ENCODE results near the gene HPSE. TPM values are rescaled to one million over a fixed set of nuclear protein-coding genes. Genes with fewer than 3 reads are reported as not detected.
A peak's percentile ranks its signal among the peaks of the same experiment; 100 is the strongest.

HPSE gene
- total RNA-seq, 2 donors from 2014 or later, result 1.4 to 6.1 TPM

GRCh38 chr4:83269256-83269655 is 65.4 kb downstream of the HPSE start:
- H3K9me3 ChIP-seq, result no peaks in the 10 kb centered on the region
- no peak overlapping the region for H3K27ac ChIP-seq
- H3K36me3 ChIP-seq, result no peaks in the 10 kb centered on the region
- TF ChIP-seq, protein P1, sequence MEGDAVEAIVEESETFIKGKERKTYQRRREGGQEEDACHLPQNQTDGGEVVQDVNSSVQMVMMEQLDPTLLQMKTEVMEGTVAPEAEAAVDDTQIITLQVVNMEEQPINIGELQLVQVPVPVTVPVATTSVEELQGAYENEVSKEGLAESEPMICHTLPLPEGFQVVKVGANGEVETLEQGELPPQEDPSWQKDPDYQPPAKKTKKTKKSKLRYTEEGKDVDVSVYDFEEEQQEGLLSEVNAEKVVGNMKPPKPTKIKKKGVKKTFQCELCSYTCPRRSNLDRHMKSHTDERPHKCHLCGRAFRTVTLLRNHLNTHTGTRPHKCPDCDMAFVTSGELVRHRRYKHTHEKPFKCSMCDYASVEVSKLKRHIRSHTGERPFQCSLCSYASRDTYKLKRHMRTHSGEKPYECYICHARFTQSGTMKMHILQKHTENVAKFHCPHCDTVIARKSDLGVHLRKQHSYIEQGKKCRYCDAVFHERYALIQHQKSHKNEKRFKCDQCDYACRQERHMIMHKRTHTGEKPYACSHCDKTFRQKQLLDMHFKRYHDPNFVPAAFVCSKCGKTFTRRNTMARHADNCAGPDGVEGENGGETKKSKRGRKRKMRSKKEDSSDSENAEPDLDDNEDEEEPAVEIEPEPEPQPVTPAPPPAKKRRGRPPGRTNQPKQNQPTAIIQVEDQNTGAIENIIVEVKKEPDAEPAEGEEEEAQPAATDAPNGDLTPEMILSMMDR (IDR thresholded peaks at IDR 0.05), result no peak
- H3K4me3 ChIP-seq, result no peak overlapping the region
- ATAC-seq (ENCODE audit: insufficient number of reproducible peaks, low FRiP score, low read depth), result no peak
- H3K27me3 ChIP-seq (replicated peaks; ENCODE audit: insufficient read depth), result no peaks in the 10 kb centered on the region
- peaks cover 0 to 7% of the 10 kb centered on the region in 2 donors for H3K4me1 ChIP-seq (ENCODE audit: control insufficient read depth in 1 of 2, low read depth in 2 of 2)
- DNase-seq (ENCODE audit: low spot score), result no peak

GRCh38 chr4:83268491-83268890 is 66.2 kb downstream of the HPSE start:
- Histone ChIP-seq H3K4me1 (ENCODE audit: control insufficient read depth in 1 of 2, low read depth in 2 of 2) (peaks cover 0 to 7% of the 10 kb centered on the region in 2 donors), H3K4me3 (no peak overlapping the region), H3K27ac (no peak overlapping the region), H3K27me3 (replicated peaks; ENCODE audit: insufficient read depth) (no peaks in the 10 kb centered on the region), H3K36me3 (no peaks in the 10 kb centered on the region), H3K9me3 (no peaks in the 10 kb centered on the region)
- DNase-seq (ENCODE audit: low spot score), result no peak
- TF ChIP-seq, protein P1 (IDR thresholded peaks at IDR 0.05), result no peak
- no peak for ATAC-seq (ENCODE audit: insufficient number of reproducible peaks, low FRiP score, low read depth)

GRCh38 chr4:83267830-83268475 is 66.7 kb downstream of the HPSE start:
- TF ChIP-seq, protein P1 (IDR thresholded peaks at IDR 0.05), result no peak
- Histone ChIP-seq H3K4me1 (ENCODE audit: control insufficient read depth in 1 of 2, low read depth in 2 of 2) (peaks cover 0 to 7% of the 10 kb centered on the region in 2 donors), H3K36me3 (no peaks in the 10 kb centered on the region), H3K27ac (no peak overlapping the region), H3K4me3 (no peak overlapping the region), H3K9me3 (no peaks in the 10 kb centered on the region), H3K27me3 (replicated peaks; ENCODE audit: insufficient read depth) (no peaks in the 10 kb centered on the region)
- no peak for ATAC-seq (ENCODE audit: insufficient number of reproducible peaks, low FRiP score, low read depth)
- no peak for DNase-seq (ENCODE audit: low spot score)

DNA sequence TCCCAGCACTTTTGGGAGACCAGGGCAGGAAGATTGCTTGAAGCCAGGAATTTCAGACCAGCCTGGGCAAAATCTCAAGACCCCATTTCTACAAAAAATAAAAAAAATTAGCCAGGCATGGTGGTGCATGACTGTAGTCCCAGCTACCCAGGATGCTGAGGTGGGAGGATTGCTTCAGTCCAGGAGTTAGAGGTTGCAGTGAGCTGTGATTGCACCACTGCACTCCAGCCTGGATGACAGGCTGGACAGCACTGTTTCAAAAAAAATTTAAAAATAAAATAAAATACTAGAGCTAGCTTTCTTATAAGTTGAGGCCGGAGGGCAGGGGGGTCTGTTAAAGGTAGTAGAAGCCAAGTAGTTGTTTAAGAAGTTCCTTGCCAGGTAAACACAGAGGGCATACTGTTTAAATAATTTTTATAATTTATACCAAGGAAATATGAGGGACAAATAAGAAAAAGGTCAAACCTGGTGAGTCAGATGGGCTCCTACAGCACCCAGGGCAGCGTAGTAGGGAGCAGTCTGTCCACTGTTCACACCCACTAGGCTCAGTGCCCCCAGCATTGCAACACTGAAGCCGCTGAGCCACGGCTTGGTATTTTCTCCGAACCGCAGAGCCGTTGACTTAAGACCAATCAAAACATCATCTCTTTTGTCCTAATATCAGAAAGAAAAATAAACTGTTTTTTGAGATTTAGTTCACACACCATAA is 67.4 kb downstream of the HPSE start:
- H3K4me3 ChIP-seq, result no peak overlapping the region
- peaks cover 0 to 7% of the 10 kb centered on the region in 2 donors for H3K4me1 ChIP-seq (ENCODE audit: control insufficient read depth in 1 of 2, low read depth in 2 of 2)
- no peaks in the 10 kb centered on the region for H3K9me3 ChIP-seq
- DNase-seq (ENCODE audit: low spot score) (peak; percentile 28), ATAC-seq (ENCODE audit: insufficient number of reproducible peaks, low FRiP score, low read depth) (peak; percentile 52)
- TF ChIP-seq, protein P1 (IDR thresholded peaks at IDR 0.05), result no peak
- H3K36me3 ChIP-seq, result no peaks in the 10 kb centered on the region
- H3K27me3 ChIP-seq (replicated peaks; ENCODE audit: insufficient read depth), result no peaks in the 10 kb centered on the region
- no peak overlapping the region for H3K27ac ChIP-seq

DNA sequence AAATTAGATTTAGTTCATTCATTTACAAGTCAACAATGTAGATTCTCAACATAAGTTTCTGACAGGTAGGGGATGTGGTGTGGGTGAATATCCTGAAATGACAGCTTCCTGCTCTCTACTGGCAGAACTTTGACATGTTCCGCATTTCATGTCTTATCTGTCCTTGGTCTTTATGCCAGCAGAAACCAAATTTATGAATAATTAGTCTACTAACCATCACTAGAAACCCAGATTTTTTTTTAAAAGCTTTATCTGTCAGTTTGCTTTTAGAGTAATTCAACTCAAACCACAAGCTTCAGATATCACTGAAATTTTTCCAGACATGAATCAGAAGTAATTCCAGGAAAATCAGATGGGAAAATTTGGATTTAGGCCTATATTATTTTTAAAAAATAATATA is 68.0 kb downstream of the HPSE start:
- ATAC-seq (ENCODE audit: insufficient number of reproducible peaks, low FRiP score, low read depth) (no peak), DNase-seq (ENCODE audit: low spot score) (no peak)
- Histone ChIP-seq H3K27ac (no peak overlapping the region), H3K27me3 (replicated peaks; ENCODE audit: insufficient read depth) (no peaks in the 10 kb centered on the region), H3K9me3 (no peaks in the 10 kb centered on the region), H3K4me1 (ENCODE audit: control insufficient read depth in 1 of 2, low read depth in 2 of 2) (peaks cover 0 to 7% of the 10 kb centered on the region in 2 donors), H3K4me3 (no peak overlapping the region), H3K36me3 (no peaks in the 10 kb centered on the region)
- TF ChIP-seq, protein P1 (IDR thresholded peaks at IDR 0.05), result no peak

All from thoracic aorta (tissue), 2 donors.